GM12891 (cell line): ENCODE data around the gene GABBR2. TPM values are rescaled to one million over a fixed set of nuclear protein-coding genes. Genes with fewer than 3 reads are reported as not detected.

ENCODE experiments used
- DNase-seq: peaks from one replicate; pipeline ENCODE4 v3.0.0; 2011; ENCODE audit warnings: low spot score; ENCODE audit not compliant: insufficient read length
- FAIRE-seq: peaks from 2 replicates; lab custom pipeline; 2011; peaks lifted over from hg19 to GRCh38; lab: Jason Lieb, UNC
- PAX5 ChIP-seq: IDR thresholded peaks from 2 replicates; pipeline ENCODE4 v1.6.1; 2011; ENCODE audit warnings: low read length, moderate library complexity, mild to moderate bottlenecking; ENCODE audit not compliant: insufficient read depth, severe bottlenecking
- POLR2A ChIP-seq: IDR thresholded peaks from 2 replicates; pipeline ENCODE4 v1.6.1; 2011; ENCODE audit warnings: low read depth, low read length, control low read depth
- POLR2AphosphoS5 ChIP-seq: IDR thresholded peaks from 2 replicates; pipeline ENCODE4 v1.6.1; 2011; ENCODE audit warnings: low read depth, low read length, control low read depth
- POU2F2 ChIP-seq: IDR thresholded peaks from 2 replicates; pipeline ENCODE4 v1.6.1; 2011; ENCODE audit warnings: low read depth, mild to moderate bottlenecking, control low read depth, low read length, moderate library complexity
- SPI1 ChIP-seq: IDR thresholded peaks from 2 replicates; pipeline ENCODE4 v1.6.1; 2011; ENCODE audit warnings: low read depth, low read length, control low read depth
- TAF1 ChIP-seq: IDR thresholded peaks from 2 replicates; pipeline ENCODE4 v1.6.1; 2011; ENCODE audit warnings: low read depth, low read length, control low read depth
- polyA plus RNA-seq: library from polyadenylated mRNA; unstranded; fragments of >200 nt; gene quantifications from one replicate; pipeline ENCODE4 v1.2.1, GENCODE V29; 2012; ENCODE audit warnings: low read depth, missing spikeins, inconsistent platforms; ENCODE audit not compliant: missing spikeins

Gene GABBR2
- polyA plus RNA-seq = 0.01 TPM

DNA sequence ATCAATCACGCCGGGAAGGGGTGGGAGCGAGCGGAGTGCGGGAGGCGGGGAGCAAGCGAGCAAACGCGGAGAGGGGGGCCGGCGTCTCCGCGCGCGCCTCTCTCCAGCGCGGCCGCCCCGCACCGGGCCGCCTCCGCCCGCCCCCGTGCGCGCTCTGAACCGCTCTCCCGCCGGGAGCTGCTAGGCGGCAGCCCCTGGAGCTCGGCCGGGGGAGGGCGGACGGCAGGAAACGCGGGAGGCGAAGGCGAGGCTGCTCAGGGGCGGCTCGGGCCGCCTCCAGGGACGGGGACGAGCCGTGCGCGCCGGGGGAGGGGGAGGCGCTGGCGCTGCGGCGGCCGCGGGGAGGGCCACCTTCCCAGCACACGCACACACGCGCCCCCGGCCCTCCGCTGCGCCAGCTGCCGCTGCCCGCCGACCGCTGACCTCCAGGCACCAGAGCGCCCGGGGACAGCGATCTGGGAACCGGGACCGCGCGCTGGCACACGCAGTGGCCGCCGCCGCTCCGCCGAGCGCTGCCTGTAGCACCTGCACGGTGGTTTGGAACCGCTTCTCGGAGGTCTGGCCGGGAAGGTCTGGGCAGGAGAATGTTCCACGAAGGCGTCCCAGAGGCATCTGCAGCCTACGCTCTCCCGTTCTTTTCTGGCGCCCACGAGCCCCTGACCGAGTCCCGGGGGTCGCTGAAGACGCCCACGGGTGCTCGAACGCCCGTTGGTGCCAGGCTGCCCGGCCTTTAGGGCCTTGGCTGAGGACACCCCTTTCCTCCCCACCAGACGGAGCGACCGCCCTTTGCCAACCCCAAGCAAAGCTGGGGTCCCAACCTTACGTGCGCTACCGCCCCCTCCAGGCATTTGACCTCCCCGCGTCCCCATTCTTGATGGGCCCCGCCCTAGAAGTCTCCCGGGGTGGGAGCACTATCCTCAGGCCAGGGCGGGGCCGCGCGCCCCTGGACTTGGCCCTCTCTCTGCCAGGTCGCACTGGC, at the start of gene GABBR2:
Gene GABBR2, minus strand, starts transcription at position 3 of the 979 bp plus-strand sequence. CDS start 198 bp downstream, outside the sequence.
- FAIRE-seq (no peak), DNase-seq (no peak)
- no peak for TF ChIP-seq POU2F2
- TF ChIP-seq POLR2AphosphoS5 = no peak
- no peak for TF ChIP-seq PAX5
- no peak for TF ChIP-seq POLR2A
- TF ChIP-seq SPI1 = no peak

- FAIRE-seq (no peak), DNase-seq (no peak)
- TF ChIP-seq PAX5 (no peak), TAF1 (no peak)
Observed at GRCh38 chr9:98755006-98755618, 46.4 kb upstream of the GABBR2 start.

GRCh38 chr9:98751210-98751609, 42.5 kb upstream of the GABBR2 start:
- FAIRE-seq (no peak), DNase-seq (no peak)
- TF ChIP-seq PAX5 (no peak), POLR2AphosphoS5 (no peak), POLR2A (no peak), POU2F2 (no peak), SPI1 (no peak), TAF1 (no peak)

DNA sequence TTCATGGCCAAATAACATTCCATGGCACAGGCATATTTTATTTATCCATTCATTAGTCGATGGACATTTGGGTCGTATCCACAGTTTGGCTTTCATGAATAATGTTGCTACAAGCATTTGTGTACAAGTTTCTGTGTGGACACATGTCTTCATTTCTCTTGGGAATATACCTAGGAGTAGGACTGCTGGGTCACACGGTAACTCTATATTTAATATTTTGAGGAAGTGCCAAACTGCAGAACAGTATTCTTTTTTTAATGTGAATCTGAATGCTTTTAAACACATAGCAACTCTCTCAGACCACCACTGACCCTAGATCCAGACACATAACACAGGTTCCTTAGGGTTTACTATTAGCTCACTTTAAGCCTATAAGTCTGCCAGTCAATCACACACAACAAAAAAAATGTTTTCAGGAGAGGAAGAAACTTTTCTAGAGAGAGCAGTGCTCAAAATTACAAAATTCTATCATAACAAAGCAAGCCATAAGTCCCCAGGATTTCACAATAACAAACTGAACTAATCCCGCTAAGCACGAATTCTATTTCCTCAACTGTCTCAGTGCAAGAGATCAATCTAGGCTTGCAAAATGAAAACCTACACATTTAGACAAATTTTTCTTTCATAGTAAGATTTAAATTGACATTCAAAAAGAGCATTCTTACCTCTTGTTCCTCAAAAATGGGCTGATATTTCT, 41.8 kb upstream of the GABBR2 start:
- no peak for DNase-seq
- FAIRE-seq = no peak
- no peak for TF ChIP-seq PAX5
- TF ChIP-seq POLR2AphosphoS5 = no peak
- no peak for TF ChIP-seq POU2F2
- no peak for TF ChIP-seq POLR2A
- TF ChIP-seq SPI1 = no peak
- TF ChIP-seq TAF1 = no peak

GRCh38 chr9:98747476-98747875, 38.7 kb upstream of the GABBR2 start:
- DNase-seq (no peak), FAIRE-seq (no peak)
- TF ChIP-seq TAF1 (no peak), POU2F2 (no peak), POLR2AphosphoS5 (no peak), PAX5 (no peak), SPI1 (no peak), POLR2A (no peak)

DNA sequence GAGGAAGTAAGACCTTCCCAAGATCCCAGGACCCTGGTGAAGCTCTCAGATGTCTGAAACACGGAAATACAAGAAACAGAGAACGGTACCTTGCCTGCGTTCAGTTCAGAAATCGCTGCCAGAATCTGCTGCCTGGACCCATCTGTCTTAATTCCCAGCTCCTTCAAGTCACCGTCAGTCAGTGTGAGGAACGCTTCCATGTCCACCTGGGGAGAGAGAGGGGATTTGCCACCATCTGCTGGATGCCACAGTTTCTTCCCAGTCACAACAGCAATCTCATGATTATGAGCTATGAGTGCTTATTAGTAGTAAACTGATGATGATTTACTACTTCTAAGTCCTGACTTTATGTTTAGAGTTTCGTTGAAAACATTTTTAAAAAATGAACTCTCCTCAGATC, 36.7 kb upstream of the GABBR2 start:
- FAIRE-seq (no peak), DNase-seq (no peak)
- TF ChIP-seq POLR2A (no peak), PAX5 (no peak), POU2F2 (no peak), POLR2AphosphoS5 (no peak), SPI1 (no peak), TAF1 (no peak)

DNA sequence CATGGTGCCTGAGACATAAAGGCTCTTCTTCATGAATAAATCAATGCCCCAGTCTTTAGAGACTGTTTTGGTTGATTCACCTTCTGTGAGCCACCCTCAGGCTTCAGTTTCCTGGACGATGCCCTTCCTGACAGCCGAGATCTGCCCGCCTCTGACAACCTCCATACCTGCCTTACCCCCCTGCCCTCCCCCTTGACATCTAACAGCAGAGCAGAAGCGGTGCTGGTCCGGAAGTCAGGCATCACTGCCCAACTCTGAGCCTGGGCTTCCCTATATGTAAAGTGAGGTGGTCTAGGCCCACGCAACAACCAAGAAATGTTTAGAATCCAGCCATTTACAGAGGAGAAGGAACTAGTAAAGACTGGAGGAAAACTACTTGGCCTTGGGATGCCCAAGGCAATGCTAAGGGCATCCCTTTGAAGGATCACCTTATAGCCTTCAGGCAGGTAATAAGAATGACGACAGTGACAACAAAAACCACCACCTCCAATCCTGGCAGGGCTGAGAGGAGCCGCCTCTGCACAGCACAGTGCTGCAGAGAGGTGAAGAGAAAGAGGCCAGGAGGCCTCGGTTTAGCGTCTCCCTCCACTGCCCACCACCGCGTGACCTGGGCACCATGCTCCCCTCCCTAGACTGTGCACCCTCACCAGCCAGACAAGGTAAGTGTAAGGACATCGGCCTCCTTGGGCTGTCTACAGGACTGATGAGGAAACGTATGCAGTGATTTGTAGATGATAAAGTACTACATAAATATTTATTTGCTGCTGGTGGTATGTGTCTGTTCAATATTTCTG, 35.3 kb upstream of the GABBR2 start:
- FAIRE-seq = no peak
- TF ChIP-seq TAF1 (no peak), POLR2A (no peak), PAX5 (no peak), POU2F2 (no peak), POLR2AphosphoS5 (no peak), SPI1 (no peak)

DNA sequence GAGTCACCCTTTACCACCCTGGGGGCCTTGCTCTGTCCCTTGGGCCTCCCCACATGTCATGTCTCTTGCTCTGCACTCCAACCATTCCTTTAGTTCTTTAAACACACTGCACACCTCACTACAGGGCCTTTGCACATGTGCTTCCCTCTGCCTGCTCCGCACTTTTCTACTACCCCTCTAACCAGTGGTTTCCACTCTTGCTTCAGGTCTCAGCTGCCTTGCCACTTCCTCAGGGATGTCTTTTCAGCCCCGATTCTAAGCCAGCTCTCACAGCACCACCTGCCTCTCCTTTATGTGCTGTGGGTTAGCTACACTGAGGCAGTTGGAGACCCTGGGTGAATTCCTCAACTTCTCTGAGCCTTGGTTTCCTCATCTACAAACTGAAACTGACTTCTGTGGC, 34.6 kb upstream of the GABBR2 start:
- FAIRE-seq (no peak), DNase-seq (no peak)
- TF ChIP-seq POLR2A (no peak), POLR2AphosphoS5 (no peak), SPI1 (no peak), POU2F2 (no peak), TAF1 (no peak), PAX5 (no peak)

More for the DNA sequence above, 35.3 kb upstream of the GABBR2 start:
- no peak for DNase-seq

GRCh38 chr9:98742325-98743280, 33.9 kb upstream of the GABBR2 start:
- DNase-seq = no peak
- no peak for FAIRE-seq
- TF ChIP-seq POLR2AphosphoS5 (no peak), POU2F2 (no peak), PAX5 (no peak), SPI1 (no peak)
